ENCODE results near the gene KRTCAP2. TPM values are rescaled to one million over a fixed set of nuclear protein-coding genes. Genes with fewer than 3 reads are reported as not detected.

KRTCAP2 gene
- total RNA-seq, 1 donor from 2014 or later: 201 TPM

- no peak overlapping the region for H3K4me3 Mint-ChIP-seq (ENCODE audit: unreplicated experiment)
- TF ChIP-seq CTCF (IDR thresholded peaks at IDR 0.05): no peak
- H3K27me3 Mint-ChIP-seq (ENCODE audit: unreplicated experiment): peaks cover 16% of the 10 kb centered on the region
- H3K4me1 Mint-ChIP-seq (ENCODE audit: unreplicated experiment): peaks cover 37% of the 10 kb centered on the region
- H3K36me3 Mint-ChIP-seq (ENCODE audit: unreplicated experiment): no peaks in the 10 kb centered on the region
- DNase-seq (ENCODE audit: extremely low spot score, unreplicated experiment): no peak
- H3K27ac Mint-ChIP-seq (ENCODE audit: unreplicated experiment): no peak overlapping the region
- H3K9me3 Mint-ChIP-seq (ENCODE audit: unreplicated experiment): no peaks in the 10 kb centered on the region
Measured at GRCh38 chr1:155122308-155122707, 50.8 kb downstream of the KRTCAP2 start.

GRCh38 chr1:155121249-155121648 lies 51.9 kb downstream of the KRTCAP2 start:
- Mint-ChIP-seq H3K9me3 (ENCODE audit: unreplicated experiment) (no peaks in the 10 kb centered on the region), H3K36me3 (ENCODE audit: unreplicated experiment) (no peaks in the 10 kb centered on the region), H3K27ac (ENCODE audit: unreplicated experiment) (no peak overlapping the region), H3K27me3 (ENCODE audit: unreplicated experiment) (peaks cover 16% of the 10 kb centered on the region), H3K4me3 (ENCODE audit: unreplicated experiment) (no peak overlapping the region), H3K4me1 (ENCODE audit: unreplicated experiment) (peaks cover 28% of the 10 kb centered on the region)
- no peak for DNase-seq (ENCODE audit: extremely low spot score, unreplicated experiment)
- TF ChIP-seq CTCF (IDR thresholded peaks at IDR 0.05): no peak

- Mint-ChIP-seq H3K27ac (ENCODE audit: unreplicated experiment) (no peak overlapping the region), H3K27me3 (ENCODE audit: unreplicated experiment) (peaks cover 16% of the 10 kb centered on the region), H3K36me3 (ENCODE audit: unreplicated experiment) (no peaks in the 10 kb centered on the region)
Measured at GRCh38 chr1:155120253-155120652, 52.9 kb downstream of the KRTCAP2 start.

More at GRCh38 chr1:155120253-155120652, 52.9 kb downstream of the KRTCAP2 start:
- DNase-seq (ENCODE audit: extremely low spot score, unreplicated experiment): no peak
- TF ChIP-seq CTCF (IDR thresholded peaks at IDR 0.05): no peak
- peaks cover 20% of the 10 kb centered on the region for H3K4me1 Mint-ChIP-seq (ENCODE audit: unreplicated experiment)
- no peaks in the 10 kb centered on the region for H3K9me3 Mint-ChIP-seq (ENCODE audit: unreplicated experiment)
- H3K4me3 Mint-ChIP-seq (ENCODE audit: unreplicated experiment): no peak overlapping the region

Other genes with a start within 250 kb of the KRTCAP2 start
- 29.5 and 34.5 TPM in 2 replicates for gene PMVK, start 236.6 kb downstream of the KRTCAP2 start, total RNA-seq
- gene PBXIP1, start 217.2 kb downstream of the KRTCAP2 start, total RNA-seq: 90.1 and 92.6 TPM in 2 replicates
- 29.2 and 30.4 TPM in 2 replicates for gene PYGO2, start 211.5 kb downstream of the KRTCAP2 start, total RNA-seq
- 219 and 239 TPM in 2 replicates for gene SHC1, start 202.6 kb downstream of the KRTCAP2 start, total RNA-seq
- gene CKS1B, start 198.6 kb downstream of the KRTCAP2 start, total RNA-seq: 38.5 and 39.6 TPM in 2 replicates
- 30.2 and 31.2 TPM in 2 replicates for gene FLAD1, start 190.0 kb downstream of the KRTCAP2 start, total RNA-seq
- not detected in 2 replicates for gene LENEP, start 179.7 kb downstream of the KRTCAP2 start, total RNA-seq
- 34.4 and 37.8 TPM in 2 replicates for gene ZBTB7B, start 170.5 kb downstream of the KRTCAP2 start, total RNA-seq
- gene DCST2, start 139.5 kb downstream of the KRTCAP2 start, total RNA-seq: 0.75 and 1.0 TPM in 2 replicates
- not detected in 2 replicates for gene DCST1, start 139.5 kb downstream of the KRTCAP2 start, total RNA-seq
- gene ADAM15, start 122.0 kb downstream of the KRTCAP2 start, total RNA-seq: 88.4 and 89.4 TPM in 2 replicates
- 10.1 and 12.4 TPM in 2 replicates for gene EFNA4, start 109.6 kb downstream of the KRTCAP2 start, total RNA-seq
- 2.1 and 2.9 TPM in 2 replicates for gene EFNA3, start 94.5 kb downstream of the KRTCAP2 start, total RNA-seq
- gene EFNA1, start 45.4 kb downstream of the KRTCAP2 start, total RNA-seq: 29.3 and 31.3 TPM in 2 replicates
- gene SLC50A1, start 37.5 kb downstream of the KRTCAP2 start, total RNA-seq: 26.5 and 26.6 TPM in 2 replicates
- gene DPM3, start 32.8 kb downstream of the KRTCAP2 start, total RNA-seq: 61.3 and 64.4 TPM in 2 replicates
- 6.1 and 7.7 TPM in 2 replicates for gene TRIM46, start 545 bp upstream of the KRTCAP2 start, total RNA-seq
- 55.4 and 57.2 TPM in 2 replicates for gene THBS3, start 34.6 kb upstream of the KRTCAP2 start, total RNA-seq
- gene MTX1, start 35.4 kb upstream of the KRTCAP2 start, total RNA-seq: 31.9 and 33.2 TPM in 2 replicates
- gene ENTREP3, start 82.2 kb upstream of the KRTCAP2 start, total RNA-seq: 36.6 and 37.6 TPM in 2 replicates
- gene SCAMP3, start 89.1 kb upstream of the KRTCAP2 start, total RNA-seq: 73.7 and 74.6 TPM in 2 replicates
- 53.7 and 63.5 TPM in 2 replicates for gene CLK2, start 100.2 kb upstream of the KRTCAP2 start, total RNA-seq
- 3.7 and 4.1 TPM in 2 replicates for gene HCN3, start 104.2 kb upstream of the KRTCAP2 start, total RNA-seq
- gene PKLR, start 128.1 kb upstream of the KRTCAP2 start, total RNA-seq: not detected in 2 replicates
- gene FDPS, start 135.6 kb upstream of the KRTCAP2 start, total RNA-seq: 119 and 127 TPM in 2 replicates
- 34.4 and 35.4 TPM in 2 replicates for gene RUSC1, start 147.6 kb upstream of the KRTCAP2 start, total RNA-seq

Measured in osteocyte (in vitro differentiated cells).